ENCODE data around the gene SKI.

Gene SKI

DNA sequence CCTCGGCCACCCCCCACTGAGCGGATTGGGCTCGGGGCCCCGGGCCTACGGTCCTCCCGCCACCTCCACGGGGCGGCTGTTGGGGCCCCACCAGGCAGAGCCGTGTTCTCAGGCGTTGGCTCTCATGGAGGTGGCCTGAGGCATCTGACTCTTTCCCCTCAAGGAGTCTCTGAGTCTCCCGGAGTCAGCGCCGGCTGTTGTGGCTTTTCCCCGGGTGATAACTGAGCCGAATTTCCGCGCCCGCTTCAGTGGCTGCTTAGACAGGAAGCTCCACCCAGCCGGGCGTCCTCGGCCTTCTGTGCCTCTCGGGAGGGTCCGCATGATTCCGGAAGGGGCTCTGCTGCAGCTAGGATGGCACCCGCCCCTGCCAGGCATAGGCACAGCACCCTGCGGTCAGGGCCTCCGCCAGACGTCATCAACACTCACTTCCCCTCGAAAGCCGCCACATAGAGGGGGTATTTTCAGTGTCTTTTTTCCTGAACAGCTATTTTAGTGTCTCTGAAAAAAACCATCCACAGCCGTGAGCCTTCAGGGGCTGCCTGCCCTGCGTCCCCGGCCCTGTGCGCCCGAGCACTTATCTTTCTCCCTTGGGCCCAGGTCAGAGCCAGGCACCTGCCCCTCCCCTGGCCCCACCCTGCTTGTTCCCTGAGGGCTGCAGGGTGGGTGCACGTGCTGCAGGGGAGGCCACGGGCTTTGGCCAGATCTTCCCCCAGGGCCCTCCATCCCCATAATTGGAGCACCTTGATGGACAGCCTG, 72.9 kb downstream of the SKI start:
- Histone ChIP-seq H3K27ac (ENCODE audit: insufficient read depth, low read length, poor library complexity, severe bottlenecking) (peak overlapping the region; percentile 98), H3K9me3 (ENCODE audit: control insufficient read depth, low read length) (no peaks in the 10 kb centered on the region), H3K4me1 (ENCODE audit: control insufficient read depth, insufficient read depth, low read length, poor library complexity, severe bottlenecking) (peaks cover 58% of the 10 kb centered on the region), H3K36me3 (ENCODE audit: control insufficient read depth, insufficient read depth, low read length) (peaks cover 35% of the 10 kb centered on the region), H3K4me3 (ENCODE audit: insufficient read depth, low read depth, low read length, poor library complexity, severe bottlenecking) (peak overlapping the region; percentile 52), H3K27me3 (replicated peaks; ENCODE audit: control insufficient read depth, insufficient read depth, low read length, poor library complexity, severe bottlenecking) (no peaks in the 10 kb centered on the region)
- peak; percentile 93 to 96 (median 96) for DNase-seq

DNA sequence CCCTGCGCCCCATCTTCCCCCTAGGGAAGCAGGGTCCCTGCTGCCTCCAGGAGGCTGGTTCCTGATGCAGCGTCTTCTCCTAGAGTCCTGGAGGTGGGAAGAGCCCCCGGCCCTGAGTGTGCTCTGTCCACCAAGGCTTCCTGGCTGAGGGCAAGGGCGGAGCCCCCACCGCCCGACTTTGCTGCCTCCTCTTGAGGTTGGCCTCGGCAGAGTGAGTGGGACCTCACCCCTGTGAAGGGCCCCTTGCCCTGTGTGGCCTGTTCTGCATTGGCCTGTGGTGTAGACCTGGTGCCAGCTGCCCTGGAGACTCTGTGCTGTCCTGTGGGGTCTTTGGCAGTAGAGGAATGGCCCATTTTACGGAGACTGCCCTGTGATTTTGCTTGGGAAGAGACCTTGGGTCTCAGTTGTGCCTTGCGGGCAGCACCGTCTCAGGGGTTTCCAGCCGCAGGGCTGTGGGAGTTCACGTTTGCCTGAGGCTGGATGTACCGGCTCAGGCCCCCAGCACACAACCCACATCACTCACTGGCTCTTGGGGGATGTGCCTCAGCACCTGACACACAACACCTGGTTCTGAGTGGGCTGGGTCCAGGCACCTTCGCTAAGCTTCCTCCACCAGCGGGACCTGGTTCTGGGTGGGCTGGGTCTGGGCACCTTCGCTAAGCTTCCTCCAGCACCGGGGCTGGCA, 73.6 kb downstream of the SKI start:
- DNase-seq = no peak
- H3K9me3 ChIP-seq (ENCODE audit: control insufficient read depth, low read length) = no peaks in the 10 kb centered on the region
- H3K36me3 ChIP-seq (ENCODE audit: control insufficient read depth, insufficient read depth, low read length) = peaks cover 42% of the 10 kb centered on the region
- H3K4me3 ChIP-seq (ENCODE audit: insufficient read depth, low read depth, low read length, poor library complexity, severe bottlenecking) = peak overlapping the region; percentile 52
- H3K27me3 ChIP-seq (replicated peaks; ENCODE audit: control insufficient read depth, insufficient read depth, low read length, poor library complexity, severe bottlenecking) = no peaks in the 10 kb centered on the region
- H3K4me1 ChIP-seq (ENCODE audit: control insufficient read depth, insufficient read depth, low read length, poor library complexity, severe bottlenecking) = peaks cover 52% of the 10 kb centered on the region
- peak overlapping the region; percentile 98 for H3K27ac ChIP-seq (ENCODE audit: insufficient read depth, low read length, poor library complexity, severe bottlenecking)

DNA sequence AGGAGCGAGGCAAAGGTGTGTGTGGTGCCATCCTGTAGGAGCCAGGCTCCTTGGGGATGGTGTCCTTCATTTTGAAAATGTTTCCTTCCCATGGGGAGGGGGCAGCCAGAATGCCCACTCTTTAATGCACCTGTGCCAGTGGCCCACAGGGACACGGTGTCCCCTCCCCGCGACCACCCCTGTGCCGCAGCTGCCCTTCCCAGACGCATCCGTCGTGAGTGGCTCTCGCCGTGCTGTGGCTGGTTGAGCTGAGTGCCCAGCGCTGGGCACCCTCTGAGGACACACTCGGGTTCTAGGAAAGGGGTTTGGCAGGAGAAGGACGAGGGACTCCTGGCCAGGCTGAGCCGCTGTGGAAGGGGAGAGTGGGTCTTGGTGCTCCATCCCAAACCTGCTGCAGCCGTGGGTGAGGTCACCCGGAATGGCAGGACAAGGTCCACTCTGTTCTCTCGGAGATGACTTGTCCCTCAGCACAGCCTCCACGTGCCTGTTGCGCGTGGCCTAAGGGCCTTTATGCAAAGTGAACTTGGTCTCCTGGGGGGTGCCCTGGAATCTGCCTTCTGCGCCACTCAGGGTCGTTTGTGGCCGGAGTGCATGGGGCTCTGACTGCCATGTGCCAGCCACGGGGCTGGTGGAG, 74.3 kb downstream of the SKI start:
- Histone ChIP-seq H3K9me3 (ENCODE audit: control insufficient read depth, low read length) (no peaks in the 10 kb centered on the region), H3K4me3 (ENCODE audit: insufficient read depth, low read depth, low read length, poor library complexity, severe bottlenecking) (no peak overlapping the region), H3K36me3 (ENCODE audit: control insufficient read depth, insufficient read depth, low read length) (peaks cover 49% of the 10 kb centered on the region), H3K27ac (ENCODE audit: insufficient read depth, low read length, poor library complexity, severe bottlenecking) (peak overlapping the region; percentile 98), H3K4me1 (ENCODE audit: control insufficient read depth, insufficient read depth, low read length, poor library complexity, severe bottlenecking) (peaks cover 45% of the 10 kb centered on the region), H3K27me3 (replicated peaks; ENCODE audit: control insufficient read depth, insufficient read depth, low read length, poor library complexity, severe bottlenecking) (no peaks in the 10 kb centered on the region)
- DNase-seq = no peak

DNA sequence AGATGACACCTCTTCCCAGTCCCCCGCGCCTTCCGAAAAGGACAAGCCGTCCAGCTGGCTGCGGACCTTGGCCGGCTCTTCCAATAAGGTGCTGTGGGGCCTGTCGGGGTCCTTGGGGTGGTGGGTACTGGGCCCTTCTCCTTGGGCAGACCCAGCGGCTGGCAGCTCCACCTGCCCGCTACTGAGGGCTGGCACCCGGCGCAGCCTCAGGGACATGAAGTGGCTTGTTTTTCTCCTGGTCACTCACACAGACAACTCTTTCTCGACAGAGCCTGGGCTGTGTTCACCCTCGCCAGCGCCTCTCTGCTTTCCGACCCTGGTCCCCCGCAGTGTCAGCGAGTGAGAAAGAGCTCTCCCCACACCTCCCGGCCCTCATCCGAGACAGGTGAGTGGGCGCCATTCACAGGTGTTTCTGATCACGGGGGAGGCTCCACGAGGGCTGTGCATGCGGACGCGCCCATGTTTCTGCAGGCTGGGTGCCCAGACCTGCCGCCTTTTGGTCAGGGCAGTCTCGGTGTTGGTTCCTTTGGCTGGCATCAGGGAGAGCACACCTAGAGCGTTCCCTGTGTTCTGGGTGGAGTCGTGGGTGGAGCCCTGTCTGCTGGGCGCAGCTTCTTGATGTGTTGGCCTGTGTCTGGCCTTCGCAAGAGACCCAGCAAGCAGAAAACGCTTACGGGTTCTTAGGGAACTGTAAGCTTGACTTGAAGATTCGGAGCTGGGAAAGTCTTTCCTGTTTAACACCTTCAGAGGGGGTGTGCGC, 75.1 kb downstream of the SKI start:
- no peak for DNase-seq

DNA sequence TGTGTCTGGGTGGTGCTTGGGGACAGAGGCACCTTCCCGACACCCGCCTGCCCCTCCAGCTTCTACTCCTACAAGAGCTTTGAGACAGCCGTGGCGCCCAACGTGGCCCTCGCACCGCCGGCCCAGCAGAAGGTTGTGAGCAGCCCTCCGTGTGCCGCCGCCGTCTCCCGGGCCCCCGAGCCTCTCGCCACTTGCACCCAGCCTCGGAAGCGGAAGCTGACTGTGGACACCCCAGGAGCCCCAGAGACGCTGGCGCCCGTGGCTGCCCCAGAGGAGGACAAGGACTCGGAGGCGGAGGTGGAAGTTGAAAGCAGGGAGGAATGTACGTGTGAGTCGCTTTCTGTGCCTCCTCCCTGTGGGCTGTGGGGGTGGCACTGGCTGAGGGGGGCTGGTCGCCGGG, 75.7 kb downstream of the SKI start:
- no peak for DNase-seq
- Histone ChIP-seq H3K9me3 (ENCODE audit: control insufficient read depth, low read length) (no peaks in the 10 kb centered on the region), H3K36me3 (ENCODE audit: control insufficient read depth, insufficient read depth, low read length) (peaks cover 62% of the 10 kb centered on the region), H3K4me3 (ENCODE audit: insufficient read depth, low read depth, low read length, poor library complexity, severe bottlenecking) (no peak overlapping the region), H3K27ac (ENCODE audit: insufficient read depth, low read length, poor library complexity, severe bottlenecking) (no peak overlapping the region), H3K4me1 (ENCODE audit: control insufficient read depth, insufficient read depth, low read length, poor library complexity, severe bottlenecking) (peaks cover 32% of the 10 kb centered on the region), H3K27me3 (replicated peaks; ENCODE audit: control insufficient read depth, insufficient read depth, low read length, poor library complexity, severe bottlenecking) (no peaks in the 10 kb centered on the region)

More for the DNA sequence above, 75.1 kb downstream of the SKI start:
- H3K36me3 ChIP-seq (ENCODE audit: control insufficient read depth, insufficient read depth, low read length) = peaks cover 57% of the 10 kb centered on the region
- no peaks in the 10 kb centered on the region for H3K27me3 ChIP-seq (replicated peaks; ENCODE audit: control insufficient read depth, insufficient read depth, low read length, poor library complexity, severe bottlenecking)
- no peak overlapping the region for H3K4me3 ChIP-seq (ENCODE audit: insufficient read depth, low read depth, low read length, poor library complexity, severe bottlenecking)
- H3K27ac ChIP-seq (ENCODE audit: insufficient read depth, low read length, poor library complexity, severe bottlenecking) = peak overlapping the region; percentile 98
- no peaks in the 10 kb centered on the region for H3K9me3 ChIP-seq (ENCODE audit: control insufficient read depth, low read length)
- peaks cover 38% of the 10 kb centered on the region for H3K4me1 ChIP-seq (ENCODE audit: control insufficient read depth, insufficient read depth, low read length, poor library complexity, severe bottlenecking)

DNA sequence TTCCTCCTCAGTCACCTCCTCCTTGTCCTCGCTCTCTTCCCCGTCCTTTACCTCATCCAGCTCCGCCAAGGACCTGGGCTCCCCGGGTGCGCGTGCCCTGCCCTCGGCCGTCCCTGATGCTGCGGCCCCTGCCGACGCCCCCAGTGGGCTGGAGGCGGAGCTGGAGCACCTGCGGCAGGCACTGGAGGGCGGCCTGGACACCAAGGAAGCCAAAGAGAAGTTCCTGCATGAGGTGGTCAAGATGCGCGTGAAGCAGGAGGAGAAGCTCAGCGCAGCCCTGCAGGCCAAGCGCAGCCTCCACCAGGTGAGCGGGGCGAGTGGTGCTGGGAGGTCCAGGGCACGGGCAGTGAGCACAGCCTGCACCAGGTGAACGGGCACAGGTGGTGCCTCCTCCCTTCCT, 76.2 kb downstream of the SKI start:
- H3K36me3 ChIP-seq (ENCODE audit: control insufficient read depth, insufficient read depth, low read length) = peaks cover 67% of the 10 kb centered on the region
- H3K9me3 ChIP-seq (ENCODE audit: control insufficient read depth, low read length) = no peaks in the 10 kb centered on the region
- H3K4me1 ChIP-seq (ENCODE audit: control insufficient read depth, insufficient read depth, low read length, poor library complexity, severe bottlenecking) = peaks cover 27% of the 10 kb centered on the region
- no peak overlapping the region for H3K27ac ChIP-seq (ENCODE audit: insufficient read depth, low read length, poor library complexity, severe bottlenecking)
- no peaks in the 10 kb centered on the region for H3K27me3 ChIP-seq (replicated peaks; ENCODE audit: control insufficient read depth, insufficient read depth, low read length, poor library complexity, severe bottlenecking)
- no peak for DNase-seq
- H3K4me3 ChIP-seq (ENCODE audit: insufficient read depth, low read depth, low read length, poor library complexity, severe bottlenecking) = no peak overlapping the region

DNA sequence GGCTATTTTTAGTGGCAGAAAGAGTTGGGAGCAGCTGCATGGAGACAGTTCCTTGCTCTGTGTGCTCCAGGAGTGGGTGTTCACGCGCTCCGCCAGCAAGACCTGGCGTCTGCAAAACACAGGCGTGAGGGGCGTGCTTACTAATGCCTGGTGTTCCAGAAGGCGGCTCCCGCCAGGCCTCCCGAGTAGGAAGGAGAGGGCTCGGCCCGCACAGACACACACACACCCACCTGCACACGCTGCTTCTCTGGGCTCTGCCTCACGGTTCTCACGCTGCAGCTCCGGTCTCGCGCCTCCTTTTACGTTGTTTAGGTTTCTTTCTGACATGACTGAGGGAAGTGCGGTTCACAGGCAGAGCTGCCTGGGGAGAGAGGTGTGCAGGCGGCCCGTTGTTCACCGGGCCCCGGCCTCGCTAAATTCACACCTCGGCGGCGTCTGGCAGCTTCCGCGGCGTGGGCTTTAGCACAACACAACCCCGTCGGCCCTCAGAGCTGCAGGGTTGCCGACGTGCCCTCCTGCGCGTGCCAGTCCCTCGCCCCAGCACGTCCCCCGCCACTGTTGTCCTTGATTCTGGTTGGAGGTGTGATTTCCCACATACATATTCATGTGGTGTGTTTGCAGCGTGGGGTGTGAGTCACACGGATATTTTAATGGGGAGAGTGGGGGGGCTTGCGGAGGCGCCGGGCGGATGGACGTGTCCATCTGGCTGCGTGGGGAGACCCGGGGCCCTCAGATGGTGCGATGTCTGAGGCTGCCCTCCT, 77.0 kb downstream of the SKI start:
- H3K27ac ChIP-seq (ENCODE audit: insufficient read depth, low read length, poor library complexity, severe bottlenecking) = no peak overlapping the region
- no peak for DNase-seq
- H3K4me1 ChIP-seq (ENCODE audit: control insufficient read depth, insufficient read depth, low read length, poor library complexity, severe bottlenecking) = peaks cover 19% of the 10 kb centered on the region

DNA sequence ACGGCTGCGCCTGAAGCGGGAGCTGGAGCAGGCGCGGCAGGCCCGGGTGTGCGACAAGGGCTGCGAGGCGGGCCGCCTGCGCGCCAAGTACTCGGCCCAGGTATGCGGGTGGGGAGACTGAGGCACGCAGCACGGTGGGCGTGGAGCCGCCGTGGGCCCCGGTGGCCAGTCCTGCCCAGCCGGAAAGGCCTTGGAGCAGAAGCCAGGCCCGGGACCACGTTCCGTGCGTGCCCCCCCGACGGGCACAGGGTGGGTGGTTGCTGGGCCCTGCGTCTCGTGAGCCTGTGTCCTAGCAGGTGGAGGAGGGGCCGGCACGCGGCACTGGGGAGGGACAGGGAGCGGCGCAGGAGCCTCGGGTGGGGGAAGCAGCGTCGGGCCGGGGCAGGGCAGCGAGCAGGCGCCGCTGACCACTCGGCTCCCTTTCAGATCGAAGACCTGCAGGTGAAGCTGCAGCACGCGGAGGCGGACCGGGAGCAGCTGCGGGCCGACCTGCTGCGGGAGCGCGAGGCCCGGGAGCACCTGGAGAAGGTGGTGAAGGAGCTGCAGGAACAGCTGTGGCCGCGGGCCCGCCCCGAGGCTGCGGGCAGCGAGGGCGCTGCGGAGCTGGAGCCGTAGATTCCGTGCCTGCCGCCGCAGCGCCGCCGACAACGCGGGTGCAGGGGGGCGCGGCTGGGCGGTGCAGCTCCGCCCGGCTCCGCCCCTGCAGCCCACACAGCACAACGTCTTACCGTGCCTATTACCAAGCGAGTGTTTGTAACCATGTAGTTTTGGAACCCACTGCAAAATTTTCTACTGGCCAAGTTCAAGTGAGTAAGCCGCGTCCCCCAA, 78.2 kb downstream of the SKI start:
- Histone ChIP-seq H3K36me3 (ENCODE audit: control insufficient read depth, insufficient read depth, low read length) (peaks cover 68% of the 10 kb centered on the region), H3K27ac (ENCODE audit: insufficient read depth, low read length, poor library complexity, severe bottlenecking) (no peak overlapping the region)

More for the DNA sequence above, 77.0 kb downstream of the SKI start:
- Histone ChIP-seq H3K4me3 (ENCODE audit: insufficient read depth, low read depth, low read length, poor library complexity, severe bottlenecking) (no peak overlapping the region), H3K36me3 (ENCODE audit: control insufficient read depth, insufficient read depth, low read length) (peaks cover 68% of the 10 kb centered on the region), H3K27me3 (replicated peaks; ENCODE audit: control insufficient read depth, insufficient read depth, low read length, poor library complexity, severe bottlenecking) (no peaks in the 10 kb centered on the region), H3K9me3 (ENCODE audit: control insufficient read depth, low read length) (no peaks in the 10 kb centered on the region)

More for the DNA sequence above, 78.2 kb downstream of the SKI start:
- no peaks in the 10 kb centered on the region for H3K27me3 ChIP-seq (replicated peaks; ENCODE audit: control insufficient read depth, insufficient read depth, low read length, poor library complexity, severe bottlenecking)
- H3K4me3 ChIP-seq (ENCODE audit: insufficient read depth, low read depth, low read length, poor library complexity, severe bottlenecking) = no peak overlapping the region
- no peak for DNase-seq
- no peaks in the 10 kb centered on the region for H3K9me3 ChIP-seq (ENCODE audit: control insufficient read depth, low read length)
- peaks cover 8% of the 10 kb centered on the region for H3K4me1 ChIP-seq (ENCODE audit: control insufficient read depth, insufficient read depth, low read length, poor library complexity, severe bottlenecking)
